Measurements from ENCODE around the gene SMIM45.

Gene SMIM45

GRCh38 chr22:41936894-41937169, 15.1 kb upstream of the SMIM45 start:
- intact Hi-C loops (cut with micrococcal nuclease) (no loop called here), in situ Hi-C loops (cut with MboI; ENCODE audit: low sequenced_read_pairs) (no loop called here), dilution Hi-C loops (cut with HindIII; ENCODE audit: low sequenced_read_pairs, unreplicated experiment) (no loop called here)
- Histone ChIP-seq H4K20me1 (ENCODE audit: insufficient read depth, low read length) (peaks cover 6% of the 10 kb centered on the region), H2BK120ac (ENCODE audit: low read depth, low read length) (no peak overlapping the region), H3K9me3 (ENCODE audit: control insufficient read depth, insufficient read depth, low read length) (no peaks in the 10 kb centered on the region), H3K36me3 (ENCODE audit: control insufficient read depth, insufficient read depth, low read length) (no peaks in the 10 kb centered on the region), H4K5ac (ENCODE audit: low read depth, low read length) (no peak overlapping the region), H3K18ac (ENCODE audit: low read depth, low read length) (no peak overlapping the region), H3K4me1 (ENCODE audit: control insufficient read depth, insufficient read depth, low read length) (peaks cover 7% of the 10 kb centered on the region), H3K9ac (ENCODE audit: low read depth, low read length) (no peak overlapping the region), H3K79me1 (ENCODE audit: low read depth in 1 of 2, low read length in 2 of 2) (peaks cover 0 to 11% of the 10 kb centered on the region in 2 experiments; a peak in 2 of 4 replicates), H2BK5ac (ENCODE audit: low read depth, low read length, poor library complexity, severe bottlenecking) (no peak overlapping the region), H2BK15ac (ENCODE audit: low read depth, low read length) (no peak overlapping the region), H4K8ac (ENCODE audit: low read depth in 2 of 2, low read length in 2 of 2) (no peak overlapping the region), H3K27ac (ENCODE audit: insufficient read depth, low read length) (no peak overlapping the region), H3K14ac (replicated peaks; ENCODE audit: low read depth, low read length) (no peak overlapping the region), H4K91ac (ENCODE audit: insufficient read depth, low read depth, low read length) (no peak overlapping the region), H3K4me3 (ENCODE audit: insufficient read depth, low read depth, low read length) (no peak overlapping the region), H2AFZ (replicated peaks; ENCODE audit: low read length, poor library complexity) (no peak overlapping the region), H3K9me1 (ENCODE audit: insufficient read depth, low read length) (no peaks in the 10 kb centered on the region; the same call in 1 of the 2 replicates), H3K4me2 (ENCODE audit: low read depth, low read length) (no peak overlapping the region), H2BK20ac (ENCODE audit: low read depth, low read length) (no peak overlapping the region), H3K4ac (ENCODE audit: low read depth, low read length) (no peak overlapping the region), H2AK5ac (ENCODE audit: low read depth, low read length) (no peak overlapping the region), H3K23ac (ENCODE audit: low read depth, low read length) (no peak overlapping the region), H3K27me3 (ENCODE audit: control insufficient read depth, insufficient read depth, low read length) (no peaks in the 10 kb centered on the region), H2AK9ac (replicated peaks; ENCODE audit: low read depth, low read length, poor library complexity) (no peak overlapping the region), H3K56ac (ENCODE audit: extremely low read depth, insufficient read depth, low read length) (no peak overlapping the region)
- TF ChIP-seq MXI1 (IDR thresholded peaks at IDR 0.05; ENCODE audit: borderline replicate concordance, low read depth, low read length) = no peak
- TF ChIP-seq, protein P1, sequence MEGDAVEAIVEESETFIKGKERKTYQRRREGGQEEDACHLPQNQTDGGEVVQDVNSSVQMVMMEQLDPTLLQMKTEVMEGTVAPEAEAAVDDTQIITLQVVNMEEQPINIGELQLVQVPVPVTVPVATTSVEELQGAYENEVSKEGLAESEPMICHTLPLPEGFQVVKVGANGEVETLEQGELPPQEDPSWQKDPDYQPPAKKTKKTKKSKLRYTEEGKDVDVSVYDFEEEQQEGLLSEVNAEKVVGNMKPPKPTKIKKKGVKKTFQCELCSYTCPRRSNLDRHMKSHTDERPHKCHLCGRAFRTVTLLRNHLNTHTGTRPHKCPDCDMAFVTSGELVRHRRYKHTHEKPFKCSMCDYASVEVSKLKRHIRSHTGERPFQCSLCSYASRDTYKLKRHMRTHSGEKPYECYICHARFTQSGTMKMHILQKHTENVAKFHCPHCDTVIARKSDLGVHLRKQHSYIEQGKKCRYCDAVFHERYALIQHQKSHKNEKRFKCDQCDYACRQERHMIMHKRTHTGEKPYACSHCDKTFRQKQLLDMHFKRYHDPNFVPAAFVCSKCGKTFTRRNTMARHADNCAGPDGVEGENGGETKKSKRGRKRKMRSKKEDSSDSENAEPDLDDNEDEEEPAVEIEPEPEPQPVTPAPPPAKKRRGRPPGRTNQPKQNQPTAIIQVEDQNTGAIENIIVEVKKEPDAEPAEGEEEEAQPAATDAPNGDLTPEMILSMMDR (conservative IDR thresholded peaks at IDR 0.05; ENCODE audit: low read depth, low read length) = no peak
- ChIA-PET CTCF (interaction anchor here (1.5 to 1.8 kb wide), 2 partner anchors 11 to 239 kb away, joined by 3 to 5 read pairs; no protein-coding TSS in a partner anchor), POLR2A (ENCODE audit: unreplicated experiment) (no interaction called here)
- WGBS, 2 experiments (ENCODE audit: extremely low coverage in 2 of 2, insufficient read length in 1 of 2) = no CpG with 5 or more reads among the region's 2 CpGs
- DNase-seq (no peak), ATAC-seq (ENCODE audit: low read depth) (no peak)
- BruUV-seq (replicated peaks) = no TSS peak

Measured in IMR-90 (cell line).